GM19043 (cell line): Measurements from ENCODE around the gene ZNF436.

ENCODE experiments used
- ATAC-seq: cut with Tn5 transposase; IDR thresholded peaks from one replicate; pipeline ENCODE4 v1.9.1; 2021; ENCODE audit warnings: low read depth; ENCODE audit not compliant: unreplicated experiment

ZNF436 gene

DNA sequence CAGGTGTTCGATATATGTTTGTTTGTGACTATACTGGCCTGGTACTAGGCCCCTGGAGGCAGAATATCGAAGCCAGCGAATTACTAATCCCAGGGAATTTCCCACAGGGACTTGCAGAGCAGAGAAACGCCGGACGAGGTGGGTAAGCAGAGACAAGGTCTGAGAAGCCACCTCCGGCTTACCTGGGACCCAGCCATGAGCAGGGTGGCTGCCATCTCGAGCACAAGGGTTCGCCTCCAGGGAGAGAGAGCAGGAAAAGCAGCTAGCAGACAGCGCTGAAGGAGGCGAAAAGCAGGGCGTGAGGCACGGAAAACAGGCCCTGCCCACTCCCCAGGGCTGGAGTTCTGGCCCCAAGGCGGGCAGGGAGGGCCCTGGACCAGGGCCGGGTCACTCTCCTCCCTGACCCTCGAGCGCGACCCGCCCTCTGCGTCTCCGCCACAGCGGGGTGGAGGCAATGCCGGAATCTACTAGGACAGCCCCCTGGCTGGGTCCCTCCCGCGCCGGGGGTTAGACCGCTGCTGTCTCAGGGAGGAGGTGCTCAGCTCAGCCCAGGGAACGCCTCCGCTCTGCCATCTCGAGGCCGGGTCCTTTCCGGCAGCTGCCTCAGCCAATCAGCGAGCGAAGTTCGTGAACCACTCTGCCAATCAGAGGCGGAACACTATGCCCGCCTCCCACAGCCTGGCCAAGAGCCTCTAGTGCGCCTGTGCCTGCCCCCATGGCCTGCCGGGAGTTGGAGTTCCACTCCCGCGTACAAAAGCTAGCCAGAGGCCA, 1.7 kb downstream of the ZNF436 start:
- ATAC-seq = peak; percentile 89

DNA sequence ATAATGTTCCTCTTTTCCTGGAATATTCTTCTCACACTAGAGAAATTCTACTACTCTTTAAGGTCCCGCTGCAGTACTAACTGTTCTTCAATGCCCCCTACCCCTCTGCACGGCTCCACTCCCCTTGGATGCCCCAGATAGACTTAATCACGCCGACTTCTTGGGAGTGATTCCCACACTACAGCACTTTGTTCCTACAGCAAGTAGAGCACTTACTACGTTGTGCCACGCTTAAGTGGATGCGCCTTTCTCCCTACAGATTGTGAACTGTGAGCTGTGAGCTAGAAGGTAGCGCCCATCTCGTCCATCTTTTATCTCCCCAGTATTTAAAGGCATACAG, 2.2 kb downstream of the ZNF436 start:
- ATAC-seq = no peak

DNA sequence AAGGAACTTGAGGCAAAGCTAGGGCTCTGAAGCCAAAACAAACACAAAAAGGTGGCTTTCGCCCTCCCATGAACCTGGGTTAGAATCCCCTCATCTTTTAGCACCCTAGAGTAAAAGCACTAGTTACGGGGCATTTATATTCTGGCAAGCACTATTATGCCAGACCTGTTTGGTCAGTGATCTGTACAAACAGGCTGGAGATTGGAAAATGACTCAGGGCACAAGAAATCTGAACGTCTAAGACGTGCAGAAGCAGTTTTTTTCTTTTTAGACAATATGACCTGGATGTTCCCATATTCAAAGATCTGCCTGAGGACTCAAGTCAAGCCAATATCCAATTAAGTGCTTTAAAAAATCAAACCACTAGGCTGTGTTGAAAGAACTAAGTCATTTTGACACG, 3.0 kb downstream of the ZNF436 start:
- ATAC-seq = no peak

- no peak for ATAC-seq
These were observed 3.5 kb downstream of the ZNF436 start for GRCh38 chr1:23366146-23366545.

DNA sequence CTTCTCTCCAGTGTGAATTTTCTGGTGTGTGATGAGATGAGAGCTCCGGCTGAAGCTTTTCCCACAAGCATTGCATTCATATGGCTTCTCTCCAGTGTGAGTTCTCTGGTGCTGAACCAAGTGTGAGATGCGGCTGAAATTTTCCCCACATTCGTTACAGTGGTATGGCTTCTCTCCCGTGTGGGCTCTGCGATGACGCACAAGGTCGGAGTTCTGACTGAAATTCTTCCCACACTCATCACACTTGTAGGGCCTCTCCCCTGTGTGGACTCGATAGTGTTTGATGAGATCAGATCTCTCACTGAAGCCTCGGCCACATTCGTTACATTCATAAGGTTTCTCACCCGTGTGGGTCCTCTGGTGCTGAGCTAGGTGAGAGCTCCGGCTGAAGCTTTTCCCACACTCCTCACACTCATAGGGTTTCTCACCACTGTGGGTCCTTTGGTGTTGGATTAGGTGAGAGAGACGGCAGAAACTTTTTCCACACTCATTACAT, 7.4 kb downstream of the ZNF436 start:
- no peak for ATAC-seq

- no peak for ATAC-seq
These were observed 11.2 kb downstream of the ZNF436 start for GRCh38 chr1:23358310-23358875.

- no peak for ATAC-seq
These were observed 12.3 kb downstream of the ZNF436 start for GRCh38 chr1:23357138-23357908.

GRCh38 chr1:23356471-23357137, 13.0 kb downstream of the ZNF436 start:
- ATAC-seq = no peak

- ATAC-seq = no peak
These were observed 15.4 kb downstream of the ZNF436 start for GRCh38 chr1:23354245-23354644.

GRCh38 chr1:23352096-23352695, 17.4 kb downstream of the ZNF436 start:
- ATAC-seq = no peak

GRCh38 chr1:23345920-23346319, 23.7 kb downstream of the ZNF436 start:
- ATAC-seq = no peak

GRCh38 chr1:23344987-23345472, 24.6 kb downstream of the ZNF436 start:
- no peak for ATAC-seq

- ATAC-seq = peak; percentile 98
These were observed 25.3 kb downstream of the ZNF436 start, which contains the start of gene HNRNPR for GRCh38 chr1:23344111-23344986. HNRNPR (minus strand) TSS chr1:23344284; CDS start chr1:23341008, 3,276 bp downstream.

DNA sequence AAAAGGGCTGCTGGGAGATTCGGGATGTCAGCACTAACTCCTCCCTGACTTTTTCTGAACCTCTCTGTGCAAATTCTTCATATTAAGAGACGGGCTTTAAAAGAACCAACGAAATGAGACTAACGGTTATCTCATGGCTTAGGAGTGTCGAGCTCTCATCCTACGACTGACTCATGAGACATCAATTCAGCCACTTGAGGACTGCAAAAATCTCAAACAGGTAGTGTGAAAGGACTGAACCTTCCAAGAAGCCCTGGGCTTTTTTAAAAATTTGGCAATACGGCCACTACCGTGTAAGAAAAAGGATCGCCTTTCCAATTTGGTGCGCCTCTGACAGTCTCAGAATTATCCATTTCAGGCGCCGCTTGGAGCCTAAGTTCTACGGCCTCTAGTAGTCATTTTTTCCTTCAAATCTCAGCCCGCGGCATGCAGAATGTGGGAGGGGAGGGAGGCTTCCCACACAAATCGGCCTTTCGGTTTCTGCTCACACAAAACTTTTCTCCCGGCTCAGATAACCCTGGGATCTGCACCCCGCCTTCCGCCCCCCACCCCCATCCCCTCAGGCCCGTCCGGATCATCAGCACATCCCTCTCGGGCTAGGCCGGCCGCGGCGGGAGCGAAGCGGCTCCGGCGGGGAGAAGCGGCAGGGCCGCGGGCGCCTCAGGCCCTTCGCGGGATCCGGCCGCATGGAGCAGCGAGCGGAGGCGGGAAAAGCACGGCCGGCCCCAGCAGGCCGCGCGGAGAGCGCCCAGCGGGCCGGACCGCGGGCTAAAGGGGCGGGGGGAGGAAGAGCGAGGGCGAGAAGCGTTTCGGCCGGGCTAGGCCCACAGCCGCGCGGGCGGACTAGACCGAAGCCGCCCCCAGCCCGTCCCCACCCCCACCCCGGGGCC, 26.2 kb downstream of the ZNF436 start:
- peak; percentile 12 for ATAC-seq

- no peak for ATAC-seq
These were observed 27.5 kb downstream of the ZNF436 start for GRCh38 chr1:23341931-23342692.

DNA sequence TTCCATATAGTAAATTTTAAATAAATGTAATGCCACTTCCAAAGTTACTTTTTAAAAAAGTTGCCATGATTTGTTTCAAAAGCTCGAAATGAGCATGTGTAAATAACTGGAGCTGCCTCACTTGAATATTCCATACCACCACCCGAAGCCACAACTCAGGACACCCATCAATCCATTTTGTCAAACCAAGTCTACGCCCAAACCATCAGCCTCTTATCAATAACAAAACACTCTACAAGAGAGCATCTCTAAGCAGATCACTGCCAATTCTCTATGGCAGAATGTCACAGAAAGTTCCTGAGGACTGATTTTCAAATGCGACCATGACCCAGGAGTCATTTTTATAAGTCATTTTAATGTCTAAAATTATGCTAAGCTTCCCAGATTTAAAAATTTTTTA, 30.0 kb downstream of the ZNF436 start:
- no peak for ATAC-seq

DNA sequence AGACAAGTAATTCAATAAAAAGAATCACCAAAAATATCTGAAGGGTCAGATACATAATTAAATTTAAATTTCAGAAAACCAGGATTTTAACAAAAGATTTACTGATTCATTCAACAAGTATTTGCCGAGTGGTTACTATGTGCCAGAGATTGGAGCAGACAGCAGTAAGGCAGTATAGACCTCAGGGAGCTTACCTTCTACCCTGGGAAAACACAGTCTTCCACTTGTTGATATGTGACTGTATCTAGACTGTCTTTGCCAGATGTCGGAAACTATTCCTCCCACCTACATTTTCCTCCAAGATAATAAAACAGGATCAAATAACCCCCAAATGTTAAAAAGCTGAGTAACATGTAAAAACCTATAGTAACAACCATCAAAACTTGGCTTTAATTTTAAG, 31.8 kb downstream of the ZNF436 start:
- no peak for ATAC-seq

- no peak for ATAC-seq
These were observed 37.9 kb downstream of the ZNF436 start for GRCh38 chr1:23331713-23332112.
